DOHH2 (cell line): ENCODE measurements around the gene ALKBH3.

Source experiments
- H3F3A ChIP-seq: fragments of 200-600 bp; sonication (generic), shearing (Covaris generic); 2 replicates; pipeline ENCODE4 v1.6.0; 2016; ENCODE audit warnings: antibody characterized with exemption, mild to moderate bottlenecking; ENCODE audit not compliant: control insufficient read depth, insufficient read depth
- H3K27ac ChIP-seq: fragments of 200-600 bp; sonication (generic); 2 replicates; pipeline ENCODE4 v1.5.1; 2014; ENCODE audit warnings: low read depth, mild to moderate bottlenecking, low read length, moderate library complexity
- H3K27me3 ChIP-seq: fragments of 200-600 bp; sonication (generic); 2 replicates; pipeline ENCODE4 v1.6.1; 2014; ENCODE audit warnings: mild to moderate bottlenecking, low read length, mixed read lengths; ENCODE audit not compliant: control insufficient read depth
- H3K36me3 ChIP-seq: fragments of 200-600 bp; sonication (generic); 2 replicates; pipeline ENCODE4 v1.6.1; 2014; ENCODE audit warnings: mild to moderate bottlenecking, low read length, moderate library complexity, mixed read lengths; ENCODE audit not compliant: control insufficient read depth
- H3K4me1 ChIP-seq: fragments of 200-600 bp; sonication (generic); 2 replicates; pipeline ENCODE4 v1.6.1; 2014; ENCODE audit warnings: mild to moderate bottlenecking, low read length, mixed read lengths; ENCODE audit not compliant: control insufficient read depth
- H3K4me2 ChIP-seq: fragments of 200-600 bp; sonication (generic); 2 replicates; pipeline ENCODE4 v1.6.0; 2014; ENCODE audit warnings: mild to moderate bottlenecking, low read length, moderate library complexity
- H3K4me3 ChIP-seq: fragments of 200-600 bp; sonication (generic); 2 replicates; pipeline ENCODE4 v1.5.1; 2014; ENCODE audit warnings: mild to moderate bottlenecking, low read length, mixed read lengths
- H3K79me2 ChIP-seq: fragments of 200-600 bp; sonication (generic); 2 replicates; pipeline ENCODE4 v1.6.1; 2014; ENCODE audit warnings: mild to moderate bottlenecking, low read length, mixed read lengths; ENCODE audit not compliant: control insufficient read depth
- H3K9me2 ChIP-seq: fragments of 200-600 bp; sonication (generic); replicated peaks from 2 replicates; pipeline ENCODE4 v1.6.1; 2014; ENCODE audit warnings: mild to moderate bottlenecking, low read length, mixed read lengths; ENCODE audit not compliant: control insufficient read depth
- H3K9me3 ChIP-seq: fragments of 200-600 bp; sonication (generic); 2 replicates; pipeline ENCODE4 v1.6.1; 2014; ENCODE audit warnings: antibody characterized with exemption, low read length, mixed read lengths; ENCODE audit not compliant: control insufficient read depth, insufficient read depth
- H4K20me1 ChIP-seq: fragments of 200-600 bp; sonication (generic); 2 replicates; pipeline ENCODE4 v1.6.0; 2014; ENCODE audit warnings: low read depth, mild to moderate bottlenecking, antibody characterized with exemption, low read length, moderate library complexity; ENCODE audit not compliant: control insufficient read depth, insufficient read depth
- CTCF ChIP-seq: fragments of 200-600 bp; sonication (generic); IDR thresholded peaks from one replicate; pipeline ENCODE4 v1.5.1; 2014; ENCODE audit warnings: antibody characterized with exemption, mild to moderate bottlenecking, low read depth, low read length; ENCODE audit not compliant: poor library complexity, severe bottlenecking
- EZH2phosphoT487 ChIP-seq: fragments of 200-600 bp; sonication (generic); IDR thresholded peaks from 2 replicates; pipeline ENCODE4 v1.6.1; 2017; ENCODE audit warnings: borderline replicate concordance, mild to moderate bottlenecking, antibody characterized with exemption, low read length, moderate library complexity, mixed read lengths

ALKBH3 gene

GRCh38 chr11:43942662-43943371 lies 62.2 kb downstream of the ALKBH3 start:
- H3K4me1 ChIP-seq: no peaks in the 10 kb centered on the region
- H3K4me2 ChIP-seq: no peak overlapping the region
- no peak overlapping the region for H3K4me3 ChIP-seq
- H4K20me1 ChIP-seq: no peaks in the 10 kb centered on the region
- no peaks in the 10 kb centered on the region for H3K36me3 ChIP-seq
- H3K79me2 ChIP-seq: no peaks in the 10 kb centered on the region
- H3K9me3 ChIP-seq: no peaks in the 10 kb centered on the region
- no peak overlapping the region for H3K27ac ChIP-seq
- H3F3A ChIP-seq: no peaks in the 10 kb centered on the region
- no peak for TF ChIP-seq CTCF
- TF ChIP-seq EZH2phosphoT487: no peak
- peaks cover 29% of the 10 kb centered on the region for H3K27me3 ChIP-seq
- H3K9me2 ChIP-seq: no peaks in the 10 kb centered on the region

GRCh38 chr11:43943372-43943930 lies 62.8 kb downstream of the ALKBH3 start:
- Histone ChIP-seq H3K27ac (no peak overlapping the region), H3K27me3 (peaks cover 29% of the 10 kb centered on the region), H3K4me1 (no peaks in the 10 kb centered on the region), H3K4me3 (no peak overlapping the region), H3K4me2 (no peak overlapping the region), H3K79me2 (no peaks in the 10 kb centered on the region), H3K9me2 (no peaks in the 10 kb centered on the region), H4K20me1 (no peaks in the 10 kb centered on the region), H3F3A (no peaks in the 10 kb centered on the region), H3K9me3 (no peaks in the 10 kb centered on the region), H3K36me3 (no peaks in the 10 kb centered on the region)
- TF ChIP-seq CTCF (no peak), EZH2phosphoT487 (0 out of 2 replicates have a peak, but pooled peaks have one; percentile 14)

- H3K4me1 ChIP-seq: no peaks in the 10 kb centered on the region
- peaks cover 29% of the 10 kb centered on the region for H3K27me3 ChIP-seq
- no peaks in the 10 kb centered on the region for H3K9me3 ChIP-seq
- H3K9me2 ChIP-seq: no peaks in the 10 kb centered on the region
- H3K4me2 ChIP-seq: no peak overlapping the region
- no peaks in the 10 kb centered on the region for H3K79me2 ChIP-seq
- no peak overlapping the region for H3K4me3 ChIP-seq
- H3F3A ChIP-seq: no peaks in the 10 kb centered on the region
- no peak overlapping the region for H3K27ac ChIP-seq
- TF ChIP-seq EZH2phosphoT487 (no peak), CTCF (no peak)
- no peaks in the 10 kb centered on the region for H3K36me3 ChIP-seq
- no peaks in the 10 kb centered on the region for H4K20me1 ChIP-seq
Measured at GRCh38 chr11:43943931-43944751, 63.5 kb downstream of the ALKBH3 start.
